ENCODE results near the gene TRIM39.
"Not testable (repeated sequence)": the region's sequence is repeated elsewhere in the genome, so short reads cannot be mapped to it uniquely, and the experiment has no call there.

Gene TRIM39

GRCh38 chr6:30355281-30355680 is 28.6 kb downstream of the TRIM39 start:
- peak in 9 of 42 donors; percentile 9 to 73 (median 37) for DNase-seq
- intact Hi-C loops (cut with DNase I), result no loop called here

GRCh38 chr6:30356536-30356935 is 29.8 kb downstream of the TRIM39 start:
- no peak for DNase-seq
- intact Hi-C loops (cut with DNase I), result no loop called here

GRCh38 chr6:30357678-30358540 is 31.2 kb downstream of the TRIM39 start:
- intact Hi-C loops (cut with DNase I), result no loop called here
- peak; percentile 40 to 93 (median 74) for DNase-seq

- intact Hi-C loops (cut with DNase I), result no loop called here
- DNase-seq, result no peak
These were observed 32.5 kb downstream of the TRIM39 start for GRCh38 chr6:30359276-30359675.

- intact Hi-C loops (cut with DNase I), result no loop called here
- no peak for DNase-seq
These were observed 33.4 kb downstream of the TRIM39 start for GRCh38 chr6:30360139-30360538.

- no peak for DNase-seq
- intact Hi-C loops (cut with DNase I), result no loop called here
These were observed 34.9 kb downstream of the TRIM39 start for GRCh38 chr6:30361661-30362060.

- intact Hi-C loops (cut with DNase I), result no loop called here
- no peak for DNase-seq
These were observed 36.7 kb downstream of the TRIM39 start for GRCh38 chr6:30363459-30363858.

- intact Hi-C loops (cut with DNase I), result no loop called here
- DNase-seq, result no peak
These were observed 37.9 kb downstream of the TRIM39 start for GRCh38 chr6:30364591-30364990.

GRCh38 chr6:30369280-30369679 is 42.6 kb downstream of the TRIM39 start:
- intact Hi-C loops (cut with DNase I); DNase-seq: not testable (repeated sequence)

- intact Hi-C loops (cut with DNase I), result no loop called here
- DNase-seq, result no peak
These were observed 51.7 kb downstream of the TRIM39 start for GRCh38 chr6:30378290-30378937.

GRCh38 chr6:30380464-30380863 is 53.7 kb downstream of the TRIM39 start:
- DNase-seq, result no peak
- intact Hi-C loops (cut with DNase I), result no loop called here

GRCh38 chr6:30386166-30386565 is 59.4 kb downstream of the TRIM39 start:
- DNase-seq, result no peak
- intact Hi-C loops (cut with DNase I), result no loop called here

- DNase-seq, result no peak
- intact Hi-C loops (cut with DNase I), result no loop called here
These were observed 64.5 kb downstream of the TRIM39 start for GRCh38 chr6:30391240-30391639.
